Thyroid gland (tissue), 4 donors: Measurements from ENCODE around the gene LAMA1. TPM values are rescaled to one million over a fixed set of nuclear protein-coding genes. Genes with fewer than 3 reads are reported as not detected.

Source experiments
- DNase-seq, 2 donors: peaks; one replicate each; pipeline ENCODE4 v3.0.0-alpha.2; 2019
- H3K27ac ChIP-seq, 3 donors: fragments of 200-600 bp; sonication (generic); 1 replicate in 2 of 3; 2 replicates in 1 of 3; pipeline ENCODE4 v1.5.1; 2016 to 2019; ENCODE audit warnings: mild to moderate bottlenecking in 1 of 3, moderate library complexity in 1 of 3
- H3K27me3 ChIP-seq: fragments of 200-600 bp; sonication (generic); one replicate; pipeline ENCODE4 v1.5.1; 2019
- H3K36me3 ChIP-seq, 2 donors: fragments of 200-600 bp; sonication (generic); one replicate each; pipeline ENCODE4 v1.5.1; 2016 to 2019
- H3K4me1 ChIP-seq, 2 donors: fragments of 200-600 bp; sonication (generic); one replicate each; pipeline ENCODE4 v1.5.1; 2017 to 2019
- H3K4me3 ChIP-seq, 3 donors: fragments of 200-600 bp; sonication (generic); replicated peaks in 1 of 3; 1 replicate in 2 of 3; 2 replicates in 1 of 3; pipeline ENCODE4 v1.5.1; 2016; ENCODE audit warnings: mild to moderate bottlenecking in 1 of 3
- H3K9me3 ChIP-seq: fragments of 200-600 bp; sonication (generic); one replicate; pipeline ENCODE4 v1.5.1; 2017
- CTCF ChIP-seq, 6 experiments: fragments of 200-600 bp in 3 of 6; fragments of 450-650 bp in 3 of 6; sonication (generic) in 3 of 6; IDR thresholded peaks; one replicate each; pipeline ENCODE4 v1.5.1; 2016 to 2019; ENCODE audit warnings: antibody characterized with exemption in 6 of 6, mild to moderate bottlenecking in 2 of 6, inconsistent platforms in 1 of 6, moderate library complexity in 1 of 6
- POLR2A ChIP-seq, 2 donors: fragments of 450-650 bp; IDR thresholded peaks; one replicate each; pipeline ENCODE4 v1.6.1; 2017; ENCODE audit warnings: antibody characterized with exemption in 2 of 2, mild to moderate bottlenecking in 2 of 2, moderate library complexity in 1 of 2
- WGBS, 2 donors: methylation state at CpG; one replicate each; pipeline ENCODE4 v1.1.5; 2017; 5-methylcytosine and 5-hydroxymethylcytosine counted together
- intact Hi-C: fragments of 100-400 bp; cut with DNase I; formaldehyde crosslinking; loops from one replicate; pipeline ENCODE4 v1.15.1; 2023
- total RNA-seq, 4 donors: library from RNA; depleted of rRNA; stranded (reverse); fragments of >200 nt; gene quantifications; one replicate each; pipeline ENCODE4 v1.2.3, GENCODE V29; 2016

Gene LAMA1
- total RNA-seq, 4 donors from 2014 or later, result 4.2 to 20.7 (median 15.2) TPM

- H3K4me3 ChIP-seq, result no peak overlapping the region
- H3K9me3 ChIP-seq, result no peaks in the 10 kb centered on the region
- no peaks in the 10 kb centered on the region for H3K27me3 ChIP-seq
- WGBS, 2 donors, result 86 to 87% methylated on average over 7 of the region's 7 CpGs
- intact Hi-C loops, result no loop called here
- H3K36me3 ChIP-seq, result peaks cover 0 to 5% of the 10 kb centered on the region in 2 donors
- TF ChIP-seq CTCF (IDR thresholded peaks at IDR 0.05) (no peak), POLR2A (IDR thresholded peaks at IDR 0.05) (no peak)
- H3K27ac ChIP-seq, result no peak overlapping the region
- H3K4me1 ChIP-seq, result no peaks in the 10 kb centered on the region
- no peak for DNase-seq
These were observed 145.6 kb downstream of the LAMA1 start for GRCh38 chr18:6971823-6972478.

- WGBS, 2 donors, result 94% methylated on average over 2 of the region's 2 CpGs
- intact Hi-C loops, result no loop called here
These were observed 154.0 kb downstream of the LAMA1 start for GRCh38 chr18:6963452-6964097.

GRCh38 chr18:6962571-6963451, 154.8 kb downstream of the LAMA1 start:
- Histone ChIP-seq H3K4me3 (no peak overlapping the region), H3K27me3 (no peaks in the 10 kb centered on the region), H3K9me3 (no peaks in the 10 kb centered on the region), H3K36me3 (peaks cover 3 to 6% of the 10 kb centered on the region in 2 donors), H3K27ac (no peak overlapping the region), H3K4me1 (no peaks in the 10 kb centered on the region)
- TF ChIP-seq POLR2A (IDR thresholded peaks at IDR 0.05) (no peak), CTCF (IDR thresholded peaks at IDR 0.05) (no peak)
- 88 to 90% methylated on average over 9 of the region's 9 CpGs for WGBS, 2 donors
- no peak for DNase-seq
- intact Hi-C loops, result no loop called here

More at GRCh38 chr18:6963452-6964097, 154.0 kb downstream of the LAMA1 start:
- H3K27ac ChIP-seq, result no peak overlapping the region
- no peaks in the 10 kb centered on the region for H3K9me3 ChIP-seq
- H3K36me3 ChIP-seq, result peaks cover 3 to 6% of the 10 kb centered on the region in 2 donors
- DNase-seq, result no peak
- H3K4me3 ChIP-seq, result no peak overlapping the region
- TF ChIP-seq POLR2A (IDR thresholded peaks at IDR 0.05) (no peak), CTCF (IDR thresholded peaks at IDR 0.05) (no peak)
- H3K27me3 ChIP-seq, result no peaks in the 10 kb centered on the region
- H3K4me1 ChIP-seq, result no peaks in the 10 kb centered on the region

- no peak for DNase-seq
- intact Hi-C loops, result no loop called here
- Histone ChIP-seq H3K27ac (no peak overlapping the region), H3K4me3 (no peak overlapping the region), H3K27me3 (no peaks in the 10 kb centered on the region), H3K36me3 (peaks cover 3 to 6% of the 10 kb centered on the region in 2 donors), H3K9me3 (no peaks in the 10 kb centered on the region), H3K4me1 (no peaks in the 10 kb centered on the region)
- TF ChIP-seq CTCF (IDR thresholded peaks at IDR 0.05) (no peak), POLR2A (IDR thresholded peaks at IDR 0.05) (no peak)
- WGBS, 2 donors, result 87 to 95% methylated on average over 9 of the region's 9 CpGs
These were observed 156.3 kb downstream of the LAMA1 start for GRCh38 chr18:6961331-6961730.
